HG03521 (cell line): ENCODE results near the gene BCL10.

Experiments used
- ATAC-seq: cut with Tn5 transposase; IDR thresholded peaks from one replicate; pipeline ENCODE4 v1.9.1; 2021; ENCODE audit warnings: mild to moderate bottlenecking, moderate library complexity; ENCODE audit not compliant: unreplicated experiment

The BCL10 gene

GRCh38 chr1:85300140-85300539, 23.7 kb upstream of the BCL10 start:
- no peak for ATAC-seq

DNA sequence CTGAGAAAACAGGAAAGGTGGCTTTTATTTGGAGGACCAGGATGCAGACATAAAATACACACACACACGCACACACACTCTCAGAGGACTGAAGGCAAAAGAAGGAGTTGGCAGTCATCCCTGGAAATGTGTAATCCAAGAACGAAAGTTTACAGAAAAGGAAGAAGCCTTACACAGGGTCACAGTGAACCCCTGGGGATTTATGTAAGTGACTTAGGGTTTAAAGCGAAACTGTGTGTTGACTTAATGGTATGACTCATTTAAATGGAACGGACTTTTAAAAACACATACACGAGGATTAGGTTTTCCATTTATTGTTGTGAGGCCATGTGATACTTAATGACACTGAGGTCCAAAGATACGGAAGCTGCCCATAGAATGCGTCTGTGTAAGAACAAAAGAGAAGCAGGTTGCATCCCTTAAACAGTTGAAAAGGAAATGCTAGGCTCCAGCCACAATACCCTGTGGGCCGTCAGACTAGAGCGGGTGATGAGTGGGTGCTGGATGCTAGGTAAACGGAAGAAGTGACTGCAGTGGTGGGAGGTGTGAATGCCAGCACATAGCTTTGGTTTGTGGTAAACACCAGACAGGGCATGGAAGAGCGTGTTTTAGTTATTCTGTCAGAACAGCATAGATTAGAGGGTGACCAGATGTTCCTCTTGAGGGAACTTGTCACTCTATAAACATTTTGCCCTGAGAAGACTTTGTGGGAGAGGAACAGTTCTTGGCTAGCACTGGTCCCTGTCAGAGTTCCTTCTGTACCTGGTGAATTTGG, 21.6 kb upstream of the BCL10 start:
- peak; percentile 90 for ATAC-seq

DNA sequence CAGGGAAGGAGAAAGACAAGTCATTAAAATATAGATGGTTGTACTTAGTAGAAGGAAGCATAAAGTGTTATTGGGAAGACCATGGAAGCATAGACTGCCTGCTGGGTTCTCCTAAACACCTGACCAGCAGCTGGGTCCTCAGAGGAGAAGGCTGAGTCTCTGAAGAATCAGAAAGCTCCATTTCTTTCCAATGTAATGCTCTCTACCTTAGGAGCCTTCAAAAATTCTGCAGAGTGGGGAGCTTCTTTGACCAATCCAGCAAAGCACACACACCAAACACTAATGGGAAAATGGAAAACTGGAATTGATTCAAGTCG, 21.1 kb upstream of the BCL10 start:
- ATAC-seq = no peak

- ATAC-seq = no peak
Observed at GRCh38 chr1:85296980-85297379, 20.5 kb upstream of the BCL10 start.

DNA sequence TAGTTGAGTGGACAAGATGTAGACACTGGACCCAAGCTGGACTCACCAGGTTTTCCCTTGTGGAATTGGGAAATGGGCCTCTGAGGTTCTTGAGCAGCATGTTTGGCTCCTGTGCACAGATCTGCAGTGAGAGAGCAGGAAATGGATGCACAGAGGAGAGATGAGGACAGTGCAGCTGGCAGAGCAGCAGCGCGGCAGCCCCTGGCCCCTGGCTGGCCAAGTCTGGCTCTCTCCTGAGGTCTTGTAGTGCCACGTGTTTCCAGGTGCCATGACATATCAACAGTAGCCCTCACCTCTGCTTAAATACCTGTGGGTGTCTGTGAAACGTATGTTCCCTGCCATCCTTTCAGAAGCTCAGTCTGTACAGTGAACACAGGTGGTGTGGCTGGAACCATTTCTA, 19.2 kb upstream of the BCL10 start:
- no peak for ATAC-seq

DNA sequence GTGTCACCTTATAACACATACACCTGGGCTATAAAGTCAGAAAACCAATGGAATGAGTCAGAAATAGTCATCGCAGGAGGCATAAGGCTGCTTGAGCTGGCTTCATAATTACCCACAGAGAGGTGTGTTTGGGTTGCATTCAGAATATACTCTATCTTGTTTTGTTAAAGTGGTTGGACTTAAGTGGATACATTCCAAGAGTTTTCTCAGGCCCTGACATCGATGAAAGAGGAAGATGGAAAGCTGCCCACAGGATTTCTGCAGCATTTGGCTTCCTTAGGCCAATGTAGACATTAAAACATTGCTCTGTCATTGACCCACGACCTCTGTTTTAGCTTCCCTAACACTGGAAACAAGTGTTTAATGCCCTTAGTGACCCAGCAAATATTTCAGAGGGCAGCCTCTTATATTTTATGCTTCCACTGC, 18.6 kb upstream of the BCL10 start:
- no peak for ATAC-seq

DNA sequence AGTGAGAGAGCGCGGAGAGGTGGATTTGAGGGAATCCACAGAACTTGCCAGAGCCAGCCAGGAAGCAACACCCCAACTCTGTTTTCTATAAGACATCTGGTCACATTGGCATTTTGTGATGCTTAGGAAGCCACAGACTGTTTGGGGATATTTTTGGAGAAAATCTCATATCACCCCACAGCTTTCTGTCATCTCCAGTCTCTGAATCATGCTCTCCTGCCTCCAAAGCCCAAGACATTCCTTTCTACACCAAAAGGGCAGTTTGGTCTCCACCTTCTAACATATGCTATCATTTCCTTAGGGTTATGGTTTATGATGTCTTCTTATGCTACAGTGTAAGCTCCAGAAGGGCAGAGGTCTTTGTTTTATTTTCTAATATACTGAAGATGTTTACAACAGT, 14.4 kb upstream of the BCL10 start:
- no peak for ATAC-seq

GRCh38 chr1:85289848-85290335, 13.5 kb upstream of the BCL10 start:
- ATAC-seq = no peak

DNA sequence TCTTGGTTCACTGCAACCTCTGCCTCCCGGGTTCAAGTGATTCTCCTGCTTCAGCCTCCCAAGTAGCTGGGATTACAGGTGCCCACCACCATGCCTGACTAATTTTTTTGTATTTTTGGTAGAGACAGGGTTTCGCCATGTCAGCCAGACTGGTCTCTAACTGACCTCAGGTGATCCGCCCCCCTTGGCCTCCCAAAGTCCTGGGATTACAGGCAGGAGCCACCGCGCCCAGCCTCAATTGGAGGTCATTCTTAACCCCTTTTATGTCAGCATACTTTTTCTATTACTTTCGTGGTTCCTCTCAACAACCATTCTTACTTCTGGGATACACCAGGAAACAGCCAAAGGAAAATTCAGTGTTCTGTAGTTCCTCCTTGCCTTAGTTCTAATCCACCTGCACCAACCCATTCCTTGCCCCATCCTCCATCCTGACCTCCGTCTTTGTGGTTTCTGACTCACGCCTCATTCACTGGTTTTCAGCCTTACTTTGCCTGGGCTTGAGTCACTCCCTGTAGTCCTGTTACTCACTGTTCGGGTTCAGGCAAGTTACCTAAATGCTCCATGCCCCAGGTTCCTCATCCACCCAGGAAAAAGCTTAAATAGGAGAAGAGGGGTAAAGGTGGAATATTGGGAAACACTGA, 12.9 kb upstream of the BCL10 start:
- no peak for ATAC-seq

GRCh38 chr1:85284202-85284601, 7.8 kb upstream of the BCL10 start:
- no peak for ATAC-seq

DNA sequence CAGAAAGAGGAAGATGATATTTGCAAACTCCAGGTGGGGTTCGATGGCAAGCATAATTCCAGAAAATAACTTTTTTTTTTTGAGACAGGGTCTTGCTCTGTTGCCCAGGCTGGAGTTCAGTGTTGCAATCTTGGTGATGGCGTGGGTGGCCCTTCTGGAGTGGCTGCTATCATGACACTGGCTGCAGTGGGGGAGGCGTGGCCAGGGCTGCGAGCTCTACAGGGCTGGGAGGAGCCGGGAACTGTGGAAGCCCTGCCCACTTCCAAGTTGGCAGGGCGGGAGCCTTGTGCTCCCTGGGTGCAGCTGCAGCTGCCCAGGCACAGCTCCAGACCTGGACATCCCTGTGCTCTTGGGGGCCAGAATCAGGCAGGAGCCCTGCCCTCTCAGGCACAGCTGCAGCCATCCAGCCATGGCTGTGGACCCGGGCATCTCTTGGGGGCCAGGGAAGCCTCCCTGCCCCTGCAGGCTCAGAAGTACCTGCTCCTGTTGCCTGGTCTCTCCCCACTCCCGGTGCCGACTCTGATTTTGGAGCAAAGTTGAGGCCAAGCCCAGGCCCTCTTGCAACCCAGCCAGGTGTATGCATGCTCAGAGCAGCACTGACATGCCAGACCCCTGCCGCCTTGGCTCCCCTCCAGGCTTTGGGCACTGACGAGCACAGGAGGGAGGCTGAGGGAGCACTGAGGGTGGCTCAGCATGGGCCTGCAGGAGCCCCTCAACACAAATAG, 7.2 kb upstream of the BCL10 start:
- ATAC-seq = no peak

GRCh38 chr1:85282424-85282823, 6.0 kb upstream of the BCL10 start:
- no peak for ATAC-seq

GRCh38 chr1:85280636-85281035, 4.2 kb upstream of the BCL10 start:
- no peak for ATAC-seq

GRCh38 chr1:85279458-85280080, 3.1 kb upstream of the BCL10 start:
- no peak for ATAC-seq

DNA sequence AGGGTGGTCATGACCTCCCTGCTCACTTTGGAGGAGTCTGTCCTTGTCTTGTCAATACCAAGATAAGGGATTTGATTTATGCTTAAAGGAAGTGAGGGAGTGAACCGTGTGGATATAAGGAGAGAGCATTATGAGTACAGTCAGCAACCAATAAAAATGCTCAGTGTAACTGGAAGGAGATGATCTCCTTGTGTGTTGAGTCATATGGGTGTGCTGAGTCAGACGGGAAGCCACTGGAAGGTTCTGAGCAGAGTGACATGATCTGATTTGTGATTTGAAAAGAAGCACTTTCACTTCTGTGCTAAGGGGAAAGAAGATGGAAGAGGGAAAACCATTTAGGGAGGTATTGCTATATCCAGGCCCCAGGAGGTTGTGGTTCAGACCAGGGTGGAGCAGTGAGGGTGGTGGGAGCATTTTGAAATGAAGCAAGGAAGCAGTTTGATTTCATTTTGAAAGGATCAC, 2.5 kb upstream of the BCL10 start:
- no peak for ATAC-seq

DNA sequence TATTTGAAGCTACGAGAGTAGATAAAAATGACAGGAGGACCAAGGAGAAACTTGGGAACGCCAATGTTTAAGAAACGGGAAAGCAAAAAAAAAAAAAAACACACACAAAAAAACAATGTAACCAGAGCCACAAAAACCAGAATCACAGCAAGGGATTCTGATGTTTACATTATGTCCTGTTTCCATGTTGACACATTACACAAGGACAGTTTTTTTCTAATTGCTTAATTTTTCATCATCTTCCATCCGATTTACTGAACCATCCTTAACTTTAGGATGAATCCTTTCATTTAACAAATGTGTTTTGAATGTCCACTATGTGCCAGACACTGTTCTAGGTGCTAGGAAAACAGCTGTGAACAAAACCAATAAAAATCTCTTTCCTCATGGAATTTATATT, 1.4 kb upstream of the BCL10 start:
- no peak for ATAC-seq

GRCh38 chr1:85276978-85277639, 677 bp upstream of the BCL10 start:
- ATAC-seq = no peak

GRCh38 chr1:85275701-85276214, 674 bp downstream of the BCL10 start:
- ATAC-seq = no peak

DNA sequence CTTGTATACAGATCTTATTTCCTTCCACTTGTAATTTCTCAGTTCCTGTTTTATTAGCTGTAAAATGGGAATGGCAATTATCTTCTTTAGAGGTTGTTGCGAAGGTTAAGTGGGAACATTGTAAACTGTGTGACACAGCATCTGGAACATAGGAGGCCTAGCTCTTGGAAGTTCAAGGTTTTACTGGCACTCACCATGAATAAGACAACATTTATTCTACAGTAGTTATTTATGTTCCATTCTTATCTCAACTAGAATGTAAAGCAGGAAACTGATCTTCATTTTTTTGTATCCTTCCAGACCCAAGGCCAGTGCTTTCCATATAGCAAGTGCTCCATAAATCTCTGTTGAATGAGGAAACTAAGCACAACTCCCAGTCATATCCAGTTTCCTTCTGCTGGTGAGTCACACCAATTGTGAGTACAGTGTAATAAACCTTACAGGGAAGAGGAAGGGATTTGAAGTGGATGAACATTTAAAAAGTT, 1.4 kb downstream of the BCL10 start:
- no peak for ATAC-seq

DNA sequence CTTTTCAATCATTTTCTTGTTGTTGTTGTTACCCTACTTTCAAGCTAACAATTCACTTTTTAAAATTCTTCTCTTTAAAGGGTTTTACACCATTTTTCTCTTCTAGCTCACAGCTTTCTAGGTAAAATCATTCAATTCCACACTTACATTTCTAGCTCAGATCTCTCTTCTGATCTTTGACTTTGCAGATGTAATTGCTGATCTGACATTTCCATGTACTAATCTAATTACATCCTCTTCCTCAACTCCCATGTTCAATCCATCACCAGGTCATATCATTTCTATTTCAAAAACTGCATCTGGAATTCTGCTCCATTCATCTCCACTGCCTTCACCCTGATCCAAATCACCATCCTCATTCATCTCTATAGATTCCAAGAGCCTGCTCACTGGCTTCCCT, 3.0 kb downstream of the BCL10 start:
- no peak for ATAC-seq
